Liver (tissue), 9 donors: ENCODE data around the gene ZDHHC19. TPM values are rescaled to one million over a fixed set of nuclear protein-coding genes. Genes with fewer than 3 reads are reported as not detected.

Experiments used
- DNase-seq: peaks from one replicate; pipeline ENCODE4 v3.0.0-alpha.2; 2017; ENCODE audit warnings: low spot score
- H3K27ac ChIP-seq, 2 donors: one replicate each; pipeline ENCODE4 v1.7.0; 2013; ENCODE audit warnings: inconsistent platforms in 2 of 2, low read length in 2 of 2, control low read depth in 1 of 2, low read depth in 1 of 2, mild to moderate bottlenecking in 1 of 2
- H3K27me3 ChIP-seq, 4 donors: one replicate each; pipeline versions ENCODE4 v1.6.1 to v1.7.0; 2013; ENCODE audit warnings: low read length in 3 of 4, inconsistent platforms in 1 of 4, mild to moderate bottlenecking in 1 of 4, moderate library complexity in 1 of 4; ENCODE audit not compliant: control insufficient read depth in 4 of 4, insufficient read depth in 4 of 4
- H3K36me3 ChIP-seq, 4 donors: one replicate each; pipeline versions ENCODE4 v1.6.1 to v1.7.0; 2013; ENCODE audit warnings: low read length in 3 of 4, mild to moderate bottlenecking in 3 of 4, low read depth in 1 of 4, moderate library complexity in 1 of 4; ENCODE audit not compliant: control insufficient read depth in 4 of 4, insufficient read depth in 3 of 4
- H3K4me1 ChIP-seq, 4 donors: one replicate each; pipeline versions ENCODE4 v1.6.1 to v1.7.0; 2013; ENCODE audit warnings: low read length in 3 of 4, mild to moderate bottlenecking in 3 of 4, moderate library complexity in 1 of 4; ENCODE audit not compliant: control insufficient read depth in 4 of 4, insufficient read depth in 4 of 4
- H3K4me3 ChIP-seq, 3 donors: one replicate each; pipeline versions ENCODE4 v1.6.1 to v1.7.0; 2013; ENCODE audit warnings: low read length in 3 of 3, control low read depth in 1 of 3, low read depth in 1 of 3, mild to moderate bottlenecking in 1 of 3
- H3K9ac ChIP-seq, 2 donors: one replicate each; pipeline ENCODE4 v1.7.0; 2013; ENCODE audit warnings: low read length in 2 of 2, mild to moderate bottlenecking in 2 of 2, moderate library complexity in 2 of 2, control low read depth in 1 of 2, low read depth in 1 of 2
- H3K9me3 ChIP-seq, 4 donors: one replicate each; pipeline versions ENCODE4 v1.6.1 to v1.7.0; 2013; ENCODE audit warnings: low read length in 3 of 4; ENCODE audit not compliant: control insufficient read depth in 4 of 4
- ATF3 ChIP-seq: IDR thresholded peaks from 2 replicates; pipeline ENCODE4 v1.6.1; 2016; ENCODE audit warnings: antibody characterized with exemption
- EGR1 ChIP-seq, 2 donors: IDR thresholded peaks; 2 replicates each; pipeline ENCODE4 v1.6.1; 2016 to 2018; ENCODE audit warnings: antibody characterized with exemption in 2 of 2, low read depth in 2 of 2
- FOXA1 ChIP-seq: IDR thresholded peaks from 2 replicates; pipeline ENCODE4 v1.6.1; 2016; ENCODE audit warnings: antibody characterized with exemption
- FOXA2 ChIP-seq: IDR thresholded peaks from 2 replicates; pipeline ENCODE4 v1.6.1; 2016; ENCODE audit warnings: antibody characterized with exemption
- GABPA ChIP-seq, 2 donors: IDR thresholded peaks in 1 of 2; conservative IDR thresholded peaks in 1 of 2; 2 replicates each; pipeline ENCODE4 v1.6.1; 2016; ENCODE audit warnings: antibody characterized with exemption in 2 of 2, mild to moderate bottlenecking in 1 of 2, moderate library complexity in 1 of 2
- HNF4A ChIP-seq, 2 donors: conservative IDR thresholded peaks; 2 replicates each; pipeline ENCODE4 v1.6.1; 2016; ENCODE audit warnings: antibody characterized with exemption in 2 of 2, mild to moderate bottlenecking in 2 of 2
- HNF4G ChIP-seq: IDR thresholded peaks from 2 replicates; pipeline ENCODE4 v1.6.1; 2016; ENCODE audit warnings: antibody characterized with exemption
- JUND ChIP-seq, 2 donors: IDR thresholded peaks; 2 replicates each; pipeline ENCODE4 v1.6.1; 2016; ENCODE audit warnings: antibody characterized with exemption in 2 of 2
- MAX ChIP-seq: IDR thresholded peaks from 2 replicates; pipeline ENCODE4 v1.6.1; 2016; ENCODE audit warnings: antibody characterized with exemption
- NR2F2 ChIP-seq: IDR thresholded peaks from 2 replicates; pipeline ENCODE4 v1.6.1; 2016; ENCODE audit warnings: antibody characterized with exemption
- RAD21 ChIP-seq, 2 donors: IDR thresholded peaks; 2 replicates each; pipeline ENCODE4 v1.6.1; 2016; ENCODE audit warnings: antibody characterized with exemption in 2 of 2, mild to moderate bottlenecking in 2 of 2
- RXRA ChIP-seq, 2 donors: IDR thresholded peaks; 2 replicates each; pipeline ENCODE4 v1.6.1; 2017 to 2018; ENCODE audit warnings: antibody characterized with exemption in 2 of 2, mild to moderate bottlenecking in 1 of 2
- SP1 ChIP-seq: IDR thresholded peaks from 2 replicates; pipeline ENCODE4 v1.6.1; 2018; ENCODE audit warnings: antibody characterized with exemption, mild to moderate bottlenecking
- TAF1 ChIP-seq: conservative IDR thresholded peaks from 2 replicates; pipeline ENCODE4 v1.6.1; 2016; ENCODE audit warnings: antibody characterized with exemption, mild to moderate bottlenecking
- YY1 ChIP-seq: IDR thresholded peaks from 2 replicates; pipeline ENCODE4 v1.6.1; 2016; ENCODE audit warnings: antibody characterized with exemption, mild to moderate bottlenecking
- ZBTB33 ChIP-seq: IDR thresholded peaks from 2 replicates; pipeline ENCODE4 v1.6.1; 2016; ENCODE audit warnings: antibody characterized with exemption
- WGBS: extraction: QIAGEN DNeasy Blood & Tissue Kit; methylation state at CpG from one replicate; pipeline ENCODE4 v1.1.7; 2013; 5-methylcytosine and 5-hydroxymethylcytosine counted together
- polyA plus RNA-seq, 2 donors: library from polyadenylated mRNA; stranded (reverse) in 1 of 2; unstranded in 1 of 2; fragments of 200-250 nt in 1 of 2; fragments of >200 nt in 1 of 2; fragmentation: Nextera tagmentation in 1 of 2; extraction: Ambion mirVana in 1 of 2; gene quantifications; one replicate each; pipeline versions ENCODE4 v1.2.1 to v1.2.3, GENCODE V29; 2013 to 2015
- total RNA-seq, 2 donors: library from RNA; depleted of rRNA; stranded (reverse); fragments of >200 nt; gene quantifications; one replicate each; pipeline ENCODE4 v1.2.3, GENCODE V29; 2014
- TF ChIP-seq, protein P1 (sequence below): IDR thresholded peaks from 2 replicates; pipeline ENCODE4 v1.6.1; 2016; ENCODE audit warnings: antibody characterized with exemption, mild to moderate bottlenecking
- TF ChIP-seq, protein P2 (sequence below): fragments of 150-350 bp; IDR thresholded peaks from 2 replicates; pipeline ENCODE4 v1.5.1; 2017; ENCODE audit warnings: improper control_type of control experiment, low read depth, low read length; ENCODE audit not compliant: missing input control
- donor health status: healthy.
- donor health status: healthy.
- donor health status: healthy.
- donor health status: healthy.
- donor health status: healthy.

Gene ZDHHC19
- total and polyA plus RNA-seq, 4 donors: 0.42 to 1.5 (median 0.81) TPM

GRCh38 chr3:196164576-196164975 lies 46.6 kb downstream of the ZDHHC19 start:
- no peak for DNase-seq
- no peak overlapping the region for H3K9ac ChIP-seq
- H3K36me3 ChIP-seq: no peaks in the 10 kb centered on the region
- no peak overlapping the region for H3K27ac ChIP-seq
- peaks cover 2 to 18% (median 11%) of the 10 kb centered on the region in 4 donors for H3K4me1 ChIP-seq
- no peak overlapping the region for H3K4me3 ChIP-seq
- no peaks in the 10 kb centered on the region for H3K9me3 ChIP-seq
- TF ChIP-seq YY1 (no peak), RXRA (IDR thresholded peaks at IDR 0.05) (no peak), RAD21 (IDR thresholded peaks at IDR 0.05) (no peak), ATF3 (no peak), FOXA1 (no peak), FOXA2 (no peak), EGR1 (IDR thresholded peaks at IDR 0.05; ENCODE audit: low read depth in 2 of 2) (no peak), ZBTB33 (no peak), TAF1 (no peak), HNF4G (no peak), JUND (IDR thresholded peaks at IDR 0.05) (no peak), GABPA (IDR thresholded peaks at IDR 0.05 in 1 of 2, conservative IDR thresholded peaks at IDR 0.05 in 1 of 2) (no peak), NR2F2 (no peak), HNF4A (conservative IDR thresholded peaks at IDR 0.05) (no peak), MAX (no peak), SP1 (no peak)
- TF ChIP-seq, protein P1, sequence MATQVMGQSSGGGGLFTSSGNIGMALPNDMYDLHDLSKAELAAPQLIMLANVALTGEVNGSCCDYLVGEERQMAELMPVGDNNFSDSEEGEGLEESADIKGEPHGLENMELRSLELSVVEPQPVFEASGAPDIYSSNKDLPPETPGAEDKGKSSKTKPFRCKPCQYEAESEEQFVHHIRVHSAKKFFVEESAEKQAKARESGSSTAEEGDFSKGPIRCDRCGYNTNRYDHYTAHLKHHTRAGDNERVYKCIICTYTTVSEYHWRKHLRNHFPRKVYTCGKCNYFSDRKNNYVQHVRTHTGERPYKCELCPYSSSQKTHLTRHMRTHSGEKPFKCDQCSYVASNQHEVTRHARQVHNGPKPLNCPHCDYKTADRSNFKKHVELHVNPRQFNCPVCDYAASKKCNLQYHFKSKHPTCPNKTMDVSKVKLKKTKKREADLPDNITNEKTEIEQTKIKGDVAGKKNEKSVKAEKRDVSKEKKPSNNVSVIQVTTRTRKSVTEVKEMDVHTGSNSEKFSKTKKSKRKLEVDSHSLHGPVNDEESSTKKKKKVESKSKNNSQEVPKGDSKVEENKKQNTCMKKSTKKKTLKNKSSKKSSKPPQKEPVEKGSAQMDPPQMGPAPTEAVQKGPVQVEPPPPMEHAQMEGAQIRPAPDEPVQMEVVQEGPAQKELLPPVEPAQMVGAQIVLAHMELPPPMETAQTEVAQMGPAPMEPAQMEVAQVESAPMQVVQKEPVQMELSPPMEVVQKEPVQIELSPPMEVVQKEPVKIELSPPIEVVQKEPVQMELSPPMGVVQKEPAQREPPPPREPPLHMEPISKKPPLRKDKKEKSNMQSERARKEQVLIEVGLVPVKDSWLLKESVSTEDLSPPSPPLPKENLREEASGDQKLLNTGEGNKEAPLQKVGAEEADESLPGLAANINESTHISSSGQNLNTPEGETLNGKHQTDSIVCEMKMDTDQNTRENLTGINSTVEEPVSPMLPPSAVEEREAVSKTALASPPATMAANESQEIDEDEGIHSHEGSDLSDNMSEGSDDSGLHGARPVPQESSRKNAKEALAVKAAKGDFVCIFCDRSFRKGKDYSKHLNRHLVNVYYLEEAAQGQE: no peak
- TF ChIP-seq, protein P2, sequence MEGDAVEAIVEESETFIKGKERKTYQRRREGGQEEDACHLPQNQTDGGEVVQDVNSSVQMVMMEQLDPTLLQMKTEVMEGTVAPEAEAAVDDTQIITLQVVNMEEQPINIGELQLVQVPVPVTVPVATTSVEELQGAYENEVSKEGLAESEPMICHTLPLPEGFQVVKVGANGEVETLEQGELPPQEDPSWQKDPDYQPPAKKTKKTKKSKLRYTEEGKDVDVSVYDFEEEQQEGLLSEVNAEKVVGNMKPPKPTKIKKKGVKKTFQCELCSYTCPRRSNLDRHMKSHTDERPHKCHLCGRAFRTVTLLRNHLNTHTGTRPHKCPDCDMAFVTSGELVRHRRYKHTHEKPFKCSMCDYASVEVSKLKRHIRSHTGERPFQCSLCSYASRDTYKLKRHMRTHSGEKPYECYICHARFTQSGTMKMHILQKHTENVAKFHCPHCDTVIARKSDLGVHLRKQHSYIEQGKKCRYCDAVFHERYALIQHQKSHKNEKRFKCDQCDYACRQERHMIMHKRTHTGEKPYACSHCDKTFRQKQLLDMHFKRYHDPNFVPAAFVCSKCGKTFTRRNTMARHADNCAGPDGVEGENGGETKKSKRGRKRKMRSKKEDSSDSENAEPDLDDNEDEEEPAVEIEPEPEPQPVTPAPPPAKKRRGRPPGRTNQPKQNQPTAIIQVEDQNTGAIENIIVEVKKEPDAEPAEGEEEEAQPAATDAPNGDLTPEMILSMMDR: no peak
- 94% methylated on average over 2 of the region's 2 CpGs for WGBS
- H3K27me3 ChIP-seq: no peaks in the 10 kb centered on the region
